HUES48 (cell line): ENCODE results near the gene MACC1.

Experiments
- H3K27ac ChIP-seq: one replicate; pipeline ENCODE4 v1.7.0; 2013; ENCODE audit warnings: low read depth, low read length, inconsistent platforms
- H3K27me3 ChIP-seq: 2 replicates; pipeline ENCODE4 v1.6.1; 2013; ENCODE audit warnings: mild to moderate bottlenecking, low read length; ENCODE audit not compliant: control insufficient read depth, insufficient read depth
- H3K36me3 ChIP-seq: 2 replicates; pipeline ENCODE4 v1.6.1; 2013; ENCODE audit warnings: low read length; ENCODE audit not compliant: control insufficient read depth, insufficient read depth
- H3K4me1 ChIP-seq: 2 replicates; pipeline ENCODE4 v1.6.1; 2013; ENCODE audit warnings: mild to moderate bottlenecking, low read length; ENCODE audit not compliant: control insufficient read depth, insufficient read depth
- H3K4me3 ChIP-seq: 2 replicates; pipeline ENCODE4 v1.5.1; 2013; ENCODE audit warnings: mild to moderate bottlenecking, low read depth, low read length
- H3K9ac ChIP-seq: 2 replicates; pipeline ENCODE4 v1.6.1; 2013; ENCODE audit warnings: mild to moderate bottlenecking, low read depth, low read length, moderate library complexity
- H3K9me3 ChIP-seq: 2 replicates; pipeline ENCODE4 v1.6.1; 2013; ENCODE audit warnings: low read length; ENCODE audit not compliant: control insufficient read depth, insufficient read depth

Gene MACC1

DNA sequence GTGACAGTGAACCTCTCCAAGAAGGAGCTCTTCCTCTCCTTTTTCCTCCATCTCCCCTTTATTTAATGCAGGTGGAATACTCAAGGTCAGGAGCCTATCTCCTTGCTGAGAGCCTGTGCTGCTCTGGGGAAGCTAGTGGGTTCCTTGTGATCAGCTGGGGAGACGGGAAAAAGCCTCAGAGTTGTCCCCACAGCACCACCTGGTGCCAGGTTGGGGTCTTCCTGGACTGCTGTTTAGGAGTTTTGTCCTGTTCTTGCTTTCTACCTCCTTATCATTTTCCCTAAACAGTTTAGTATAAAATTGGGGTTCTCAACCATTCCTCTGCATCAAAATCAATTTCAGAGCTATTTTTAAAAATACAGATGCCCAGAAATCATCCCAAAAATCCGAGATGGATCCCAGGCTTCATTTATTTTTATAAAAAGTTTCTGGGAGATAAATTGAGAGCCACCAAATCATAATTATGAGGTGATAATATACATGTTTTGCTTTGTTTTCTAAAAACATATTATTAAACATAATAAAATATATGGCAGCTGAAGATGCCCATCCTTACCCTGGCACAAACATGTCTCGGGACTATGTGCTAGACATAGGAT, 44.3 kb downstream of the MACC1 start:
- Histone ChIP-seq H3K27ac (no peak overlapping the region), H3K9me3 (no peaks in the 10 kb centered on the region), H3K4me1 (no peaks in the 10 kb centered on the region), H3K27me3 (no peaks in the 10 kb centered on the region), H3K36me3 (0 out of 2 replicates have a peak, but pooled peaks cover 6% of the 10 kb centered on the region), H3K4me3 (no peak overlapping the region), H3K9ac (no peak overlapping the region)

DNA sequence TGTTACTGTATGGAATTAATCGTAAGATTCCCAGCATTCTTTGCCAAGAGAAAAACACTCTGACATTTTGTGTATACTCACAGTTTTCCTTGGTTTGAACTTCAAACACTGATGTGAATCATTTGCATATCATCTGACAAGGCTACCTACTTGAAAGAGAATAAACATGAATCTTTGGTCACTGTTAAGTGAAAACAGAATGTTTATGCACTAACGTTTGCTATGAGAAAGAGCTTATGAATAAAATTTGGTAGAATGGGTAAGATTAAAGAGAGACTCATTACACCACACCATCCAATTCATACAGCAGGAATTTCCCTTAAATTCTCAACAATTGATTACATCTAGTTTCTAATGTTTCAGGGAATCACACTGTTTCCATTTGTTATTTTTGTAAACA, 46.6 kb downstream of the MACC1 start:
- no peaks in the 10 kb centered on the region for H3K9me3 ChIP-seq
- peaks cover 6% of the 10 kb centered on the region; the same call in 1 of the 2 replicates for H3K4me1 ChIP-seq
- H3K4me3 ChIP-seq = no peak overlapping the region
- H3K27me3 ChIP-seq = no peaks in the 10 kb centered on the region
- no peak overlapping the region for H3K27ac ChIP-seq
- H3K9ac ChIP-seq = no peak overlapping the region
- H3K36me3 ChIP-seq = 0 out of 2 replicates have a peak, but pooled peaks cover 6% of the 10 kb centered on the region

DNA sequence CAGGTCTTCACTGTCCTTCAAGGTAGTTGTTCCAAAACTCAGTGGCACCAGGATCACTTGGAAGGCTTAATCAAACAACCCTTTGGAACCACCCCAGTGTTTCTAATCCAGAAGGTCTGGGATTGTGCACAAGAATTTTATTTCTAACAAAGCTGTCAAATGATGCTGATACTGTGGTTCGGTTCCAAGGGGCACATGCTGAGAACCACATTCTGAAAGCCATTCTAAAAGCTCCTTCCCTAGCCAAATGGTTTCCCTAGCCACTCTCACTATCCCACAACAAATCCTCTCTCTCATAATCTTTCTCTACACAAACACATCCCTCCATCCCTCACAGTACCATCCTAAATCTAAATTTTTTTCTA, 52.1 kb downstream of the MACC1 start:
- H3K4me3 ChIP-seq = no peak overlapping the region
- no peaks in the 10 kb centered on the region for H3K9me3 ChIP-seq
- H3K9ac ChIP-seq = no peak overlapping the region
- peaks cover 13% of the 10 kb centered on the region for H3K4me1 ChIP-seq
- H3K27ac ChIP-seq = no peak overlapping the region
- H3K36me3 ChIP-seq = peaks cover 6% of the 10 kb centered on the region; the same call in 1 of the 2 replicates
- H3K27me3 ChIP-seq = no peaks in the 10 kb centered on the region

DNA sequence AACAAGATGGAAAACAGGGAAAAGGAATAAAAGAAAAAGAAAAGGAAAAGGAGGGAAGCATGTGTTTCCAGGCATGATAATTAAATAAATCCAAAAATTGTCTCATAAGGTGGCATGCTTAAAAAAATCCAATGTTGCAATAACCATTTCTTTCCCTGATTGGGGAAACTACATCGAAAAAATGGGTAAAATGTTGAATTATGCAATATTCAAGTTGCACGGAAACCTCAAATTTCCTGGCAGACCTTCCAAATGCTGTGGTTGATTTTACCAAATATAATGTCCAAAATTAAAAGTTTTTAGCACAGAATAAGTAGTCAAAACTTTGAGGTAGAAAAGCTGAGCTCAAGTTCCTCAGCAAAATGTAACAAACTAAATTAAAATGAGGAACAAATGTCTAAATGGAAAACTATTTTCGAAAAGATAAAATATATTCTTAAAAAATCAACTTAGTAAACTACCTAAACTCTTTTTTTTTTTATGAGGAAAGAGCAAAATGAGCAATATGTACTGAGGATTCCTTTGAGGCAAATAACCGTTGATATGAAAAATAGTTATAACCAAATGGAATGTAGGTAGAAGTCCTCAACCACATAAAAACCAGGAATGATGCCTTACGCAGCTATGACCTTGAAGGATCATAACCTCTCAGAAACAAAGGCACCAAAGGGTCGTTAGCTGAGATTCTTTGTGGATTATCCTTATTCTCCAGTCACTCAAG, 52.6 kb downstream of the MACC1 start:
- Histone ChIP-seq H3K36me3 (peaks cover 6% of the 10 kb centered on the region), H3K9ac (no peak overlapping the region), H3K27ac (no peak overlapping the region)

DNA sequence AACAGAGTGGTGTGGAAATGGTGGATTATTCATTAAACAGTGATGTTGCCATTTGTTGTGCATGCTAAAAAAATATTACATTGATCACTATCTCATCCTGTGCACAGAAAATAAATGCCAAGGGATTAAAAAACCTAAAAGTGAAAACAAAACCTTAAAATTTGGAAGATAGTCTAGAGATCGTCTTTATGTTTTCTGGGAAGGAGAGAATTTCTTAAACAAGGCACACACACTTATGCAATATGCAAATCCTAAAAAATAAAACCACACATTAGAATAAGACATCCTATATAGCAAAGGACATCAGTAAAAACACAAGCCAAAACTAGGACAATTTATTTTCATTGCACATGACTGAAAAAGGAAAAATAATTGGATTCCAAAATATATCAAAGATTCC, 54.5 kb downstream of the MACC1 start:
- Histone ChIP-seq H3K9me3 (no peaks in the 10 kb centered on the region), H3K4me1 (peaks cover 19% of the 10 kb centered on the region), H3K27ac (no peak overlapping the region), H3K27me3 (no peaks in the 10 kb centered on the region), H3K36me3 (peaks cover 8% of the 10 kb centered on the region), H3K9ac (no peak overlapping the region), H3K4me3 (no peak overlapping the region)

More for the DNA sequence above, 52.6 kb downstream of the MACC1 start:
- Histone ChIP-seq H3K4me3 (no peak overlapping the region), H3K9me3 (no peaks in the 10 kb centered on the region), H3K27me3 (no peaks in the 10 kb centered on the region), H3K4me1 (peaks cover 13% of the 10 kb centered on the region)

DNA sequence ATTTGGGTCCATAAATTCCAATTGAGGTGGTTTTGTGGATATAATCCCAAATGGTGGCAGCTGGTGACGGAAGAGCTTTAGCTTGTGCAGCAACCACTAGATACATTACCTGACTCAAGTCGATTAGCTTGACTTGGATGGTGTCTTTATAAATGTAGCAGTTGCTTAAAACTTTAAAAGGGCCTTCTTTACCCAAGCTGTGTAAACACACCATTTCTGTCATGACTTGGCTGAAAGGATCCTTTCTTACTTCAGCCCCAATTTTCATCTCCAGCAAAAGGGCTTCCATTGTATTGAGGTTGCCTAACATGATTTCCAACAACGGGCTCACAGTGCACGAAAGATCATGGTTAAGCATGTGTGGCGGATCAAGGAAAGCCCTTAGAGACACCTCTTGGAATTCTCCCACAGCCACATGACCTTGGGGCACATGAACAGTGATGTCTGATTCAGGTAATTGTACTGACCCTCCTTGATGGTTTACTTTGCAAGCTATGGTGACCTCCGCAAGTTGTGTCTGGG, 57.9 kb downstream of the MACC1 start:
- no peak overlapping the region for H3K4me3 ChIP-seq
- no peak overlapping the region for H3K27ac ChIP-seq
- H3K9ac ChIP-seq = no peak overlapping the region
- H3K27me3 ChIP-seq = no peaks in the 10 kb centered on the region
- peaks cover 8% of the 10 kb centered on the region for H3K36me3 ChIP-seq
- no peaks in the 10 kb centered on the region for H3K9me3 ChIP-seq
- peaks cover 6% of the 10 kb centered on the region; the same call in 1 of the 2 replicates for H3K4me1 ChIP-seq

DNA sequence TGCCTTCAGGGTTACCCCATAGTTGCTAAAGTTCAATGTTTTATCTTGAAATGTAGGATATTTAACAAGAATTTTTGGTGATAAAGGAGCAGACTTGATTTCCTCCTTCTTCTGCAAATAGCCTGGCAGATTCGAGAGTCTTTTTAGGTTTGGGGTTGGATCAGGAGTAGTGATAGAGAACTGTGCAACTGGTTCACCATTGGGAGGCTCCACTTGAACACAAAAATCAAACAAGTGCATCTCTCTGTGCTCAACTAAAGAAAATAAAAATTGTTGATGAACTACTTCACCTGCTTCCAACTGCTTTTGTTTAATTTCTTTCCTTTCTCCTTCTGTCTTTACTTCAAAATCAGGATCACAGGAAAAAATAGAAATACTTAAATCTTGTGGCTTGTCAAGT, 58.5 kb downstream of the MACC1 start:
- Histone ChIP-seq H3K9ac (no peak overlapping the region), H3K4me3 (no peak overlapping the region), H3K27ac (no peak overlapping the region), H3K9me3 (no peaks in the 10 kb centered on the region), H3K36me3 (peaks cover 13% of the 10 kb centered on the region), H3K27me3 (no peaks in the 10 kb centered on the region), H3K4me1 (peaks cover 6% of the 10 kb centered on the region; the same call in 1 of the 2 replicates)

DNA sequence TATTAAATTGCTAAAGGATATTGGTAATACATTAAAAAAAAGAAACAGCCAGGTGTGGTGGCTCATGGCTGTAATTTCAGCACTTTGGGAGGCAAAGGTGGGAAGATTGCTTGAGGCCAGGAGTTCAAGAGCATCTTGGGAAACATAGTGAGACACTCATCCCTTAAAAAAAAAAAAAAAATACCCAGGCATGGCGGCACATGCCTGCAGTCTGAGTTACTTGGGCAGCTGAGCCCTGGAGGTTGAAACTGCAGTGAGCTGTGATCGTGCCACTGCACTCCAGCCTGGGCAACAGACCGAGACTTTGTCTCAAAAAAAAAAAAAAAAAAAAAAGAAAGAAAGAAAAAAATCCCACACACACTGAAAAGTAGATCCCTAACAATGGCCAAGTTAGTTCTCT, 59.7 kb downstream of the MACC1 start:
- peaks cover 6% of the 10 kb centered on the region; the same call in 1 of the 2 replicates for H3K4me1 ChIP-seq
- H3K4me3 ChIP-seq = no peak overlapping the region
- no peaks in the 10 kb centered on the region for H3K27me3 ChIP-seq
- H3K9me3 ChIP-seq = no peaks in the 10 kb centered on the region
- H3K9ac ChIP-seq = no peak overlapping the region
- H3K36me3 ChIP-seq = peaks cover 18% of the 10 kb centered on the region
- H3K27ac ChIP-seq = no peak overlapping the region

DNA sequence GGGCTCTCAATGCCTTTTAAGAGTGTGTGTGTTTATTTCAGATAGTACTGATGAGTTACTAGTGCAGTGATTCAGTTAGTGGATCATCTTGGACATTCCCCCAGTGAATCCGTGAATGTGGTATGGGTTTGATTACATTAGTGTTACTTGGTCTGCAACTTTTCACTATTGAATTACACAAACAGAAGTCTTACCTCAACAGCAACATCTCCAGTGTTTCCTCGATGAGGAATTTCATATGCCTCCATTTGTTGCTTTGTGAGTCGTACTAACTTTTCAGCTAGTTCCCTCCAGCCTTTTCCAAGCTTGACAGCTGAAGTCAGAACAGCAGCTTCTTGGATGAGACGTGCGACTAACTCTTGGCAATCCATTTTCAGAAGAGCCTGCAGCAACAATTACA, 63.2 kb downstream of the MACC1 start:
- Histone ChIP-seq H3K36me3 (peaks cover 9% of the 10 kb centered on the region), H3K9me3 (no peaks in the 10 kb centered on the region), H3K4me1 (peaks cover 6% of the 10 kb centered on the region; the same call in 1 of the 2 replicates), H3K9ac (no peak overlapping the region), H3K27ac (no peak overlapping the region), H3K27me3 (no peaks in the 10 kb centered on the region), H3K4me3 (no peak overlapping the region)

DNA sequence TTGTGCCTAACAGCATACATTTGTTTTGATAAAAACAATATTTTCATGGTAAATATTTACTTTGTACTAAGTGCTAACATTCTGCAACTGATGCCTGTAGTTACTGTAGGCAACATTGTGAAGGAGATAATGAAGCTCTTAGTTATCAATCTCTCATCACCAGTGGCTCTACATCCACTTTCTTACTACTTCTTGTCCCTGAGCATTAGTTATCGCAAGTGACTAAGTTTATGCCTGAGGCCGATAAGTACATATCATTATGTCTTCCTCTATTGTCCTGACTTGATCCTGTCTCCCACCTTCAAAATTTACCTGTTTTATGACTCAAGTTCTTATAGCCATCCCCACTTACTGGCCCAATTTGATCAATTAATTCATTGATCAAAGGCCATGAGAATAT, 63.6 kb downstream of the MACC1 start:
- Histone ChIP-seq H3K9me3 (no peaks in the 10 kb centered on the region), H3K4me3 (no peak overlapping the region), H3K27ac (no peak overlapping the region), H3K9ac (no peak overlapping the region), H3K4me1 (peaks cover 5% of the 10 kb centered on the region; the same call in 1 of the 2 replicates), H3K27me3 (no peaks in the 10 kb centered on the region), H3K36me3 (peaks cover 9% of the 10 kb centered on the region)

DNA sequence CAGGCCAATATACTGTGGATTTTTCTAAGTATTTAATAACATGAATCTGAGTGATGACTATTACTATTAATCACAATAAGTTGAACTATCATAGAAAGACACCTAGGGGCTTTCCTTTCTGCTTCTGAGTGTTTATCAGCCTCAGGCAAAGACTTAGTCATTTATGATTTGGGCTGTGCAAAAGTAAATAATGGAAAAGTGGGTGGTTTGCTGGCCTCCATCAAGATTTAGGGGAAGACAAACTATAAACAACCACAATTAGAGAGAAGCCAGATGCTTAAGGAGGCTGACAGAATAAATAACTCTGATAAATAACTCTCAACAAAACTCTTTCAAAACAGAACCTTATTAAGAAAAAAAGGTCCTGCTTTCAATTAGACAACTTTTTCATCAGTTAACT, 64.7 kb downstream of the MACC1 start:
- Histone ChIP-seq H3K27me3 (no peaks in the 10 kb centered on the region), H3K36me3 (peaks cover 9% of the 10 kb centered on the region), H3K27ac (no peak overlapping the region), H3K9ac (no peak overlapping the region), H3K4me1 (no peaks in the 10 kb centered on the region), H3K9me3 (no peaks in the 10 kb centered on the region), H3K4me3 (no peak overlapping the region)
